RWPE2 (cell line): ENCODE measurements around the gene RGS7.
A peak's percentile ranks its signal among the peaks of the same experiment; 100 is the strongest.
"Not testable (repeated sequence)": the region's sequence is repeated elsewhere in the genome, so short reads cannot be mapped to it uniquely, and the experiment has no call there.

Experiments
- ATAC-seq: fragments of 200-7000 bp; cut with Tn5 transposase; 3 replicates; pipeline ENCODE4 v1.9.1; 2021; ENCODE audit warnings: low read depth
- DNase-seq: peaks from one replicate; pipeline ENCODE4 v3.0.0-alpha.2; 2020; ENCODE audit warnings: low spot score
- H3K27ac ChIP-seq: fragments of 450-650 bp; 2 replicates; pipeline ENCODE4 v1.5.1; 2017; ENCODE audit warnings: mild to moderate bottlenecking; ENCODE audit not compliant: poor library complexity, severe bottlenecking
- H3K27me3 ChIP-seq: fragments of 250-450 bp; sonication (Bioruptor Pico); 2 replicates; pipeline ENCODE4 v1.5.1; 2021; ENCODE audit warnings: mild to moderate bottlenecking, moderate library complexity; ENCODE audit not compliant: insufficient read depth, poor library complexity, severe bottlenecking
- H3K36me3 ChIP-seq: fragments of 250-450 bp; sonication (Bioruptor Pico); 2 replicates; pipeline ENCODE4 v1.5.1; 2020; ENCODE audit warnings: low read depth, mild to moderate bottlenecking, moderate library complexity
- H3K4me1 ChIP-seq: fragments of 250-450 bp; sonication (Bioruptor Pico); 2 replicates; pipeline ENCODE4 v1.5.1; 2021; ENCODE audit warnings: mild to moderate bottlenecking, moderate library complexity; ENCODE audit not compliant: insufficient read depth, poor library complexity, severe bottlenecking
- H3K4me3 ChIP-seq: fragments of 250-450 bp; sonication (Bioruptor Pico); 2 replicates; pipeline ENCODE4 v1.5.1; 2021; ENCODE audit warnings: mild to moderate bottlenecking, moderate library complexity; ENCODE audit not compliant: severe bottlenecking
- H3K9me3 ChIP-seq: fragments of 250-450 bp; sonication (Bioruptor Pico); 2 replicates; pipeline ENCODE4 v1.5.1; 2021; ENCODE audit warnings: mild to moderate bottlenecking, moderate library complexity; ENCODE audit not compliant: severe bottlenecking
- CTCF ChIP-seq: fragments of 450-650 bp; IDR thresholded peaks from one replicate; pipeline ENCODE4 v1.5.1; 2017; ENCODE audit warnings: mild to moderate bottlenecking, moderate library complexity; ENCODE audit not compliant: poor library complexity, severe bottlenecking

The RGS7 gene

GRCh38 chr1:241221319-241221718 is 135.7 kb downstream of the RGS7 start:
- no peak overlapping the region for H3K4me3 ChIP-seq
- no peaks in the 10 kb centered on the region for H3K27me3 ChIP-seq
- no peaks in the 10 kb centered on the region for H3K4me1 ChIP-seq
- no peaks in the 10 kb centered on the region for H3K36me3 ChIP-seq
- H3K27ac ChIP-seq: no peak overlapping the region
- H3K9me3 ChIP-seq: no peaks in the 10 kb centered on the region
- TF ChIP-seq CTCF: no peak
- DNase-seq (no peak), ATAC-seq (no peak)

DNA sequence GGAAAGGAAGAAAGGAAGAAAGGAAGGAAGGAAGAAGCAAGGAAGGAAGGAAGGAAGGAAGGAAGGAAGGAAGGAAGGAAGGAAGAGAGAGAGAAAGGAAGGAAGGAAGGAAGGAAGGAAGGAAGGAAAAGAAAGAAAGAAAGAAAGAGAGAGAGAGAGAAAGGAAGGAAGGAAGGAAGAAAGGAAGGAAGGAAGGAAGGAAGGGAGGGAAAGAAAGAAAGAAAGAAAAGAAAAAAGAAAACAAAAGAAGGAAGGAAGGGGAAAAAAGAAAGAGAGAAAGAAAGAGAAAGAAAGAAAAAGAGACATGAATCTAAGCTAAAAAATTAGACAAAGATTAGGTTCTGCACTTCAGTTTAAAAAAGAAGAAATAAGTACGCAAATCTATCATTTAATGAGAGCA is 136.1 kb downstream of the RGS7 start:
- H3K4me3 ChIP-seq, ATAC-seq, H3K27me3 ChIP-seq, H3K27ac ChIP-seq, DNase-seq, H3K36me3 ChIP-seq, H3K4me1 ChIP-seq, H3K9me3 ChIP-seq: not testable (repeated sequence)

DNA sequence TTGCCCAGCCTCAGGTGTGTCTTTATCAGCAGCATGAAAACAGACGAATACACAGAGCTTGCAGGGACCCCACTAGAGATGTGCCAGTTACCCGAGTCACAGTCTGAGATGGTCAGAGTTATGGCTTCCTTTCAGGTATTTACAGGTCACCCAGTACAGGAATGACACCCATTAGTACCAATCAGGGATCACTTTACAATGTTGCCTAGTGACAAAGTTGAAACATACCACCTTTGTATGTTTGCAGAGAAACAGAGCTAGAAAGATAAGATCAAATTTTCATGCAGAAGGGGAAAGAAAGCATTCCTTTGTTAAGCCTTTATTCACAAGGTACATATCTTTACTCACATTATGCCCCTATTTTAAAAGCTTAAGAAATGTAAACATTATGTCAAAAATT is 137.6 kb downstream of the RGS7 start:
- DNase-seq (no peak), ATAC-seq (no peak)
- Histone ChIP-seq H3K27me3 (no peaks in the 10 kb centered on the region), H3K4me3 (no peak overlapping the region), H3K9me3 (no peaks in the 10 kb centered on the region), H3K36me3 (no peaks in the 10 kb centered on the region), H3K27ac (no peak overlapping the region), H3K4me1 (peaks cover 6% of the 10 kb centered on the region)
- TF ChIP-seq CTCF: no peak

DNA sequence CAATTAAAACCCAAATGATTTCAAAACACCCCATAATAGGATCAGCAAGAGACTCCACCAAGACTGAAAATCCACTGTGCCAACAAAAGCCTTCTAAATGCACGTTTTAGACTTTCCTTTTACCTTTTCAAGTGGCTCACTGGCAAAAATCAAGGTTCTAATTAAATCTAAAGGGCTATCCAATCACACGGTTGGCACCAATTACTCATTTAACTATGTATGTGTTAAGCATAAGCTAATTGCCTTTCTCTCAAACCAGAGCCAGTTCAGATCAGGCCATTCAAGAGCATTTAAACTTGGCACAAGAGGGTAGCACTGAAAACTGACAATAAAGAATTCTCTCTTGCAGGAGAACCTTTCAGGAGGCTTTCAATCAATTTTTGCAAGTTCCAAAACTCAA is 139.5 kb downstream of the RGS7 start:
- no peak overlapping the region for H3K27ac ChIP-seq
- peaks cover 6% of the 10 kb centered on the region for H3K4me1 ChIP-seq
- no peak for TF ChIP-seq CTCF
- DNase-seq (no peak), ATAC-seq (no peak)
- H3K27me3 ChIP-seq: no peaks in the 10 kb centered on the region
- H3K4me3 ChIP-seq: no peak overlapping the region
- no peaks in the 10 kb centered on the region for H3K9me3 ChIP-seq
- H3K36me3 ChIP-seq: no peaks in the 10 kb centered on the region

- Histone ChIP-seq H3K4me1 (peaks cover 6% of the 10 kb centered on the region), H3K36me3 (no peaks in the 10 kb centered on the region), H3K4me3 (no peak overlapping the region), H3K27me3 (no peaks in the 10 kb centered on the region), H3K9me3 (no peaks in the 10 kb centered on the region), H3K27ac (peak overlapping the region; percentile 49)
- no peak for ATAC-seq
- DNase-seq: no peak
- TF ChIP-seq CTCF: no peak
These were observed 141.3 kb downstream of the RGS7 start for GRCh38 chr1:241215683-241216082.
